ENCODE measurements around the gene TOX3.

The TOX3 gene

GRCh38 chr16:52441886-52442285, 105.1 kb downstream of the TOX3 start:
- Histone ChIP-seq H3K4me3 (no peak overlapping the region), H3K27ac (no peak overlapping the region)
- no peak for TF ChIP-seq CTCF (IDR thresholded peaks at IDR 0.05)
- no peak for DNase-seq (ENCODE audit: low spot score)

DNA sequence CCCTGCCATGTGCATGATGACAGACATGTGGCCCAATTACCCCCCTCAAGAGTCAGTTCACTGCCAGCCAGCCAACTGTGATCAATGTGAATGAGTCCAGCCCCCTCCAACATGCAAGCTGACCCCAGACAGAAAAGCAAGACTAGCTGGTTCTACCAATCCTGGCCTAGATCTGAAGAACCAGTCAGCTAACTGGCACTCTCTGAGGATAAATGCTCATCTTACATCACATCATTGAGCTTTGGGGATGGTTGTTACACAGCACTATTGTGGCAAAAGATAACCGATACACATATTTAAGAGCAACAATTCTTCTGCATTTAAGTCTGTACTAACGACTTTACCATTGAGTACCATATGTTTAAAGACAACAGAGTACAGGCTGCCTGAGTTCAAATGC, 106.7 kb downstream of the TOX3 start:
- no peak for DNase-seq (ENCODE audit: low spot score)
- no peak for TF ChIP-seq CTCF (IDR thresholded peaks at IDR 0.05)
- H3K4me3 ChIP-seq: no peak overlapping the region
- H3K27ac ChIP-seq: no peak overlapping the region

GRCh38 chr16:52439750-52440149, 107.2 kb downstream of the TOX3 start:
- no peak overlapping the region for H3K27ac ChIP-seq

DNA sequence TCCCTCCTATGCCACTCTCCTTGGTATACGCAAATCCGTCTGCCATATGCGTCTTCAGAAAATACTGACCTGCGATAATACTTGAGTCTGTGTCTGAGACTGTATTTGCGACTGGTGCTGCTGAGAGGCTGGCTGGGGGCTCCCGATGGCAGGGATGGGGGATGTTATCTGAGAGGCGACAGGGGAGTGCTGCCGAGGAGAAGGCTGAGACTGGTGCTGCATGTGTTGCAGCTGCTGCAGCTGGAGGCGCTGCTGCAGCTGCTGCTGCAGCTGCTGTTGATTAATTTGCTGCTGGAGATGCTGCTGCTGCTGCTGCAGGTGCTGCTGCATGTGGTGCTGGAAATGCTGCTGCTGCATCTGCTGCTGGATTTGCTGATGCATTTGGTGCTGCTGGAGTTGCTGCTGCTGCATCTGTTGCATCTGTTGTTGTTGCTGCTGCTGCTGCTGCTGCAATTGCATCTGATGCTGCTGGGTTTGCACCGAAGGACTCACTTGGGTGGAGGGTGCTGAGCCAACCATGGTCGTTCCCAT, 107.7 kb downstream of the TOX3 start:
- H3K27ac ChIP-seq: no peak overlapping the region
- TF ChIP-seq CTCF (IDR thresholded peaks at IDR 0.05): no peak
- DNase-seq (ENCODE audit: low spot score): no peak
- no peak overlapping the region for H3K4me3 ChIP-seq

More at GRCh38 chr16:52439750-52440149, 107.2 kb downstream of the TOX3 start:
- DNase-seq (ENCODE audit: low spot score): no peak
- H3K4me3 ChIP-seq: no peak overlapping the region
- TF ChIP-seq CTCF (IDR thresholded peaks at IDR 0.05): no peak

- no peak for DNase-seq (ENCODE audit: low spot score)
- no peak overlapping the region for H3K27ac ChIP-seq
- no peak for TF ChIP-seq CTCF (IDR thresholded peaks at IDR 0.05)
- H3K4me3 ChIP-seq: no peak overlapping the region
Observed at GRCh38 chr16:52437277-52437670, 109.7 kb downstream of the TOX3 start.

GRCh38 chr16:52436339-52437276, 110.3 kb downstream of the TOX3 start:
- H3K27ac ChIP-seq: no peak overlapping the region
- no peak overlapping the region for H3K4me3 ChIP-seq
- DNase-seq (ENCODE audit: low spot score): no peak
- TF ChIP-seq CTCF (IDR thresholded peaks at IDR 0.05): no peak

DNA sequence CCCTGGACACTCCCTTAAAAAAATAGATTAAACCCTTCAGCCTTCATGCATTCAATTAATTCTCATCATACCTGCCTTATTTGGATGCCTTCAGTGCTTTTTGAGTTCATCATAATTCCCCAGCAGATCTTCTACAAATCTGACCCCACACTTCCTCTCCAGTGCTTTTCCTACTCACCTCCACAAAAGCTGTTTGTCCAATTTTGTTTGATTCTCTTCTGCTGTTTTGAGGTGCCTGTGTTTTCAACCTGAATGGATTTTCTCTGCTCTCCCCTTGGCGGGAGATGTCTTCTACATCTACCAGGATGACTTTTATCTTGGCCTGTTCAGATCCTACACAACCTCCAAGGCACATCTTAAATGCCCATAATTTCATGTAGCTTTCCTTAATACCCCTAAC, 112.7 kb downstream of the TOX3 start:
- Histone ChIP-seq H3K27ac (no peak overlapping the region), H3K4me3 (no peak overlapping the region)
- no peak for DNase-seq (ENCODE audit: low spot score)
- no peak for TF ChIP-seq CTCF (IDR thresholded peaks at IDR 0.05)

Measured in coronary artery (tissue), 2 donors.